Measurements from ENCODE around the gene PSORS1C2.

GRCh38 chr6:31096656-31097055 lies 42.2 kb downstream of the PSORS1C2 start:
- TF ChIP-seq GATA3 (IDR thresholded peaks at IDR 0.05; ENCODE audit: low read depth, low read length) = no peak
- no peak for TF ChIP-seq GATA2 (IDR thresholded peaks at IDR 0.05; ENCODE audit: low read depth, low read length)

Measured in SH-SY5Y (cell line).